Endothelial cell of umbilical vein (primary cell): ENCODE data around the gene KDSR. TPM values are rescaled to one million over a fixed set of nuclear protein-coding genes. Genes with fewer than 3 reads are reported as not detected.

Experiments used
- BruUV-seq: library from RNA; stranded (reverse); fragments of 400-500 nt; replicated peaks from 2 replicates; lab custom pipeline; 2021; lab: Mats Ljungman, UMichigan
- CTCF ChIA-PET: fragments of 300-600, 350-600 bp; sonication (Branson Sonifier 250); formaldehyde crosslinking; loops from one replicate; lab custom pipeline; 2021; ENCODE audit warnings: antibody characterized with exemption, inconsistent platforms; lab: Charles Lee
- POLR2A ChIA-PET: fragments of 300-600, 350-600 bp; sonication (Branson Sonifier 250); formaldehyde crosslinking; loops from one replicate; lab custom pipeline; 2021; ENCODE audit warnings: antibody characterized with exemption, inconsistent platforms; lab: Charles Lee
- DNase-seq: peaks from one replicate; pipeline ENCODE4 v3.0.0-alpha.2; 2011; ENCODE audit warnings: low read depth, low spot score
- FAIRE-seq: peaks from 2 replicates; lab custom pipeline; 2011; peaks lifted over from hg19 to GRCh38; lab: Jason Lieb, UNC
- H2AFZ ChIP-seq: 2 replicates; pipeline ENCODE4 v1.6.0; 2012; ENCODE audit warnings: low read depth, low read length, control low read depth, inconsistent platforms
- H3K27ac ChIP-seq: 2 replicates; pipeline ENCODE4 v1.5.1; 2011; ENCODE audit warnings: low read depth, mild to moderate bottlenecking, control low read depth, low read length, moderate library complexity; ENCODE audit not compliant: insufficient read depth
- H3K27me3 ChIP-seq, 2 experiments: 2 replicates each; pipeline versions ENCODE4 v1.6.0 to v1.6.1; 2011; ENCODE audit warnings: low read length in 2 of 2, mixed read lengths in 1 of 2; ENCODE audit not compliant: control insufficient read depth in 2 of 2, insufficient read depth in 2 of 2
- H3K36me3 ChIP-seq, 2 experiments: 2 replicates in 1 of 2; 3 replicates in 1 of 2; pipeline ENCODE4 v1.5.1; 2011; ENCODE audit warnings: low read length in 2 of 2, mild to moderate bottlenecking in 1 of 2, moderate library complexity in 1 of 2; ENCODE audit not compliant: control insufficient read depth in 2 of 2, insufficient read depth in 2 of 2; ENCODE audit errors: extremely low read depth in 1 of 2
- H3K4me1 ChIP-seq: 3 replicates; pipeline ENCODE4 v1.5.1; 2011; ENCODE audit warnings: mild to moderate bottlenecking, low read length; ENCODE audit not compliant: control insufficient read depth, insufficient read depth; ENCODE audit errors: extremely low read depth
- H3K4me2 ChIP-seq: 2 replicates; pipeline ENCODE4 v1.6.1; 2011; ENCODE audit warnings: low read length, control low read depth, mixed read lengths; ENCODE audit not compliant: insufficient read depth
- H3K4me3 ChIP-seq, 3 experiments: fragments of 200-600 bp in 1 of 3; sonication (generic), shearing (Covaris generic) in 1 of 3; replicated peaks in 1 of 3; 2 replicates each; pipeline ENCODE4 v1.5.1; 2011 to 2016; ENCODE audit warnings: control low read depth in 3 of 3, low read length in 3 of 3, mild to moderate bottlenecking in 2 of 3, inconsistent platforms in 1 of 3, low read depth in 1 of 3, moderate library complexity in 1 of 3; ENCODE audit not compliant: insufficient read depth in 1 of 3
- H3K79me2 ChIP-seq: 2 replicates; pipeline ENCODE4 v1.6.0; 2012; ENCODE audit warnings: low read length, inconsistent platforms; ENCODE audit not compliant: control insufficient read depth, insufficient read depth
- H3K9ac ChIP-seq: replicated peaks from 2 replicates; pipeline ENCODE3; 2011; ENCODE audit warnings: low read length, control low read depth; ENCODE audit not compliant: insufficient read depth; ENCODE audit errors: extremely low read depth
- H3K9me1 ChIP-seq: replicated peaks from 3 replicates; pipeline ENCODE4 v1.6.0; 2011; ENCODE audit warnings: mild to moderate bottlenecking, low read length; ENCODE audit not compliant: control insufficient read depth, insufficient read depth; ENCODE audit errors: extremely low read depth
- H3K9me3 ChIP-seq: replicated peaks from 2 replicates; pipeline ENCODE4 v1.5.1; 2012; ENCODE audit warnings: low read length, inconsistent platforms; ENCODE audit not compliant: control insufficient read depth, insufficient read depth
- H4K20me1 ChIP-seq: replicated peaks from 2 replicates; pipeline ENCODE3; 2011; ENCODE audit warnings: mild to moderate bottlenecking, low read length; ENCODE audit not compliant: control insufficient read depth, insufficient read depth; ENCODE audit errors: extremely low read depth
- EZH2 ChIP-seq: IDR thresholded peaks from 2 replicates; pipeline ENCODE4 v1.6.1; 2012; ENCODE audit warnings: borderline replicate concordance, low read depth, mild to moderate bottlenecking, moderate library complexity, low read length, inconsistent platforms; ENCODE audit not compliant: severe bottlenecking
- FOS ChIP-seq: IDR thresholded peaks from 2 replicates; pipeline ENCODE4 v1.6.1; 2011; ENCODE audit warnings: mild to moderate bottlenecking, low read length, moderate library complexity, borderline replicate concordance; ENCODE audit not compliant: insufficient read depth
- GATA2 ChIP-seq: IDR thresholded peaks from 2 replicates; pipeline ENCODE4 v1.7.0; 2011; ENCODE audit warnings: low read depth, mild to moderate bottlenecking, moderate library complexity, mixed read lengths, low read length; ENCODE audit not compliant: insufficient read length, insufficient read depth
- JUN ChIP-seq: IDR thresholded peaks from 2 replicates; pipeline ENCODE4 v1.6.1; 2011; ENCODE audit warnings: borderline replicate concordance, low read depth; ENCODE audit not compliant: insufficient read length, insufficient read depth
- MYC ChIP-seq: IDR thresholded peaks from one replicate; pipeline ENCODE4 v1.6.1; 2011; ENCODE audit warnings: mild to moderate bottlenecking, low read depth, low read length
- POLR2A ChIP-seq: IDR thresholded peaks from 2 replicates; pipeline ENCODE4 v1.6.1; 2012; ENCODE audit warnings: low read depth, mild to moderate bottlenecking, control low read depth, low read length
- POLR2AphosphoS5 ChIP-seq: IDR thresholded peaks from 2 replicates; pipeline ENCODE4 v1.6.1; 2012; ENCODE audit warnings: low read depth, mild to moderate bottlenecking, control low read depth, low read length, moderate library complexity; ENCODE audit not compliant: insufficient read depth
- dilution Hi-C: fragments of 300-500 bp; cut with MboI; formaldehyde crosslinking; loops from one replicate; pipeline ENCODE4 v1.15.0; 2019; ENCODE audit warnings: low sequenced_read_pairs; ENCODE audit not compliant: extremely low pct_ligation_motif_present
- intact Hi-C: fragments of 100-400 bp; cut with micrococcal nuclease; formaldehyde crosslinking; loops from one replicate; pipeline ENCODE4 v1.10.0; 2022
- polyA plus RNA-seq, 4 experiments: library from polyadenylated mRNA; depleted of rRNA in 3 of 4; stranded (reverse) in 3 of 4; unstranded in 1 of 4; fragments of >200 nt; gene quantifications; 2 replicates each; pipeline versions ENCODE4 v1.2.1 to v1.2.3, GENCODE V29; 2011 to 2012; ENCODE audit warnings: missing spikeins in 1 of 4
- total RNA-seq: library from RNA; stranded (reverse); gene quantifications from 2 replicates; pipeline ENCODE4 v1.2.3, GENCODE V29; 2021
- TF ChIP-seq, protein P1 (sequence below): IDR thresholded peaks from 2 replicates; pipeline ENCODE4 v1.6.1; 2011; ENCODE audit not compliant: insufficient read depth, insufficient read length
- TF ChIP-seq, protein P2 (sequence below), 2 donors: IDR thresholded peaks; 1 replicate in 1 of 2; 2 replicates in 1 of 2; pipeline ENCODE4 v1.5.1; 2011; ENCODE audit warnings: low read length in 2 of 2, mild to moderate bottlenecking in 2 of 2, moderate library complexity in 2 of 2, control low read depth in 1 of 2, inconsistent platforms in 1 of 2, low read depth in 1 of 2; ENCODE audit not compliant: insufficient read depth in 1 of 2; ENCODE audit errors: extremely low read depth in 1 of 2

Gene KDSR
- total and polyA plus RNA-seq, 2 donors (not counting 3 experiments of a cell fraction or from before 2014, with no cell fraction given) = 17.1 to 43.1 TPM

DNA sequence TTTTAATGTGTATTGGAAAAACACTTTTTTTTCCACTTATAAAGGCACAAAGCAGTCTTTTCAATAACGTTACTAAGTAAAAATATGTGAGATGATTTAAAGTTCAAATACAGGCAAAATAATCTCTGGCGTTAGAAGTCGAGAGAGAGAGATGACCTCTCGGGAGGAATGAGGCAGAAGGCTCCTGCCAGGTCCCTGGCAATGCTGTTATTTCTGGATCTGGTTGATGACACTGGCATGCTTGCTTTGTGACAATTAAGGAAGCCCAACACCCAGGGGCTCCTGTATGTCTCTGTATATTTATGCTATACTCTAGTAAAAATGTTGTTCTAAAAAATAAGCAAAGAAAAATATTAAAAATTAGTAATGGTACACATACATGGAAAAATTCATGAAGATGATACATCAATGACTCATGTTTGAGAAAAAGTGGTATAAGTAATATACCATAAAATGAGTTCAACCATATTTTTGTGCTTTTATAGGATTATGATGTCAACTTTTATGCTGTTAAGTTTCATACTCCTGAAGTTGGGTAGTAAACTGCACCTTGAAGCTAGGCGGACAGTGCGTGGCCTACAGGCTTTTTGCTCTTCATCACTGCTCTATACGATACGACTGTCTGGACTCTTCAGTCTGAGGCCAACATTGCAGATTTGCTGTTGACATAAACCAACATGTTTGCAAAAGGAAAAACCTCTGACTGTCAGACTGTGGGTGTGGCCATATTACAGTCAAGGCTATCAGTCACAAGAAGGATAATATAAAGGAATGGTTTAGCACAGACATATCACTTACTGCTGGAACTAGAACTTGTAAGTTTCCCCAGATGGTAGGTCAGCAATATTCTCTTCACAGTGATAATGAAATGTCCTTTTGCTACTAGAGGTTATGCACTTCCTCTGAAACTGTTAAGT lies 35.5 kb upstream of the KDSR start:
- Histone ChIP-seq H3K4me3 (no peak overlapping the region), H3K9ac (no peak overlapping the region), H3K27me3 (no peaks in the 10 kb centered on the region), H3K9me3 (no peaks in the 10 kb centered on the region), H3K9me1 (no peaks in the 10 kb centered on the region), H3K79me2 (peaks cover 6% of the 10 kb centered on the region), H2AFZ (no peak overlapping the region), H3K4me2 (no peak overlapping the region), H3K36me3 (peaks cover 5 to 24% of the 10 kb centered on the region in 2 experiments), H3K27ac (no peak overlapping the region), H4K20me1 (no peaks in the 10 kb centered on the region), H3K4me1 (no peaks in the 10 kb centered on the region)
- FAIRE-seq (no peak), DNase-seq (no peak)
- intact Hi-C loops (no loop called here), dilution Hi-C loops (no loop called here)
- BruUV-seq = no TSS peak
- TF ChIP-seq, protein P1, sequence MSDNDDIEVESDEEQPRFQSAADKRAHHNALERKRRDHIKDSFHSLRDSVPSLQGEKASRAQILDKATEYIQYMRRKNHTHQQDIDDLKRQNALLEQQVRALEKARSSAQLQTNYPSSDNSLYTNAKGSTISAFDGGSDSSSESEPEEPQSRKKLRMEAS = no peak
- TF ChIP-seq EZH2 (no peak), MYC (no peak), GATA2 (no peak), JUN (no peak), POLR2AphosphoS5 (no peak), POLR2A (no peak), FOS (no peak)
- TF ChIP-seq, protein P2, sequence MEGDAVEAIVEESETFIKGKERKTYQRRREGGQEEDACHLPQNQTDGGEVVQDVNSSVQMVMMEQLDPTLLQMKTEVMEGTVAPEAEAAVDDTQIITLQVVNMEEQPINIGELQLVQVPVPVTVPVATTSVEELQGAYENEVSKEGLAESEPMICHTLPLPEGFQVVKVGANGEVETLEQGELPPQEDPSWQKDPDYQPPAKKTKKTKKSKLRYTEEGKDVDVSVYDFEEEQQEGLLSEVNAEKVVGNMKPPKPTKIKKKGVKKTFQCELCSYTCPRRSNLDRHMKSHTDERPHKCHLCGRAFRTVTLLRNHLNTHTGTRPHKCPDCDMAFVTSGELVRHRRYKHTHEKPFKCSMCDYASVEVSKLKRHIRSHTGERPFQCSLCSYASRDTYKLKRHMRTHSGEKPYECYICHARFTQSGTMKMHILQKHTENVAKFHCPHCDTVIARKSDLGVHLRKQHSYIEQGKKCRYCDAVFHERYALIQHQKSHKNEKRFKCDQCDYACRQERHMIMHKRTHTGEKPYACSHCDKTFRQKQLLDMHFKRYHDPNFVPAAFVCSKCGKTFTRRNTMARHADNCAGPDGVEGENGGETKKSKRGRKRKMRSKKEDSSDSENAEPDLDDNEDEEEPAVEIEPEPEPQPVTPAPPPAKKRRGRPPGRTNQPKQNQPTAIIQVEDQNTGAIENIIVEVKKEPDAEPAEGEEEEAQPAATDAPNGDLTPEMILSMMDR (IDR thresholded peaks at IDR 0.05; ENCODE audit: extremely low read depth in 1 of 2, insufficient read depth in 1 of 2, low read depth in 1 of 2, low read length in 2 of 2) = no peak
- ChIA-PET CTCF (no interaction called here), POLR2A (no interaction called here)
